Stimulated activated CD4-positive, alpha-beta T cell treated with anti-CD3 and anti-CD28 coated beads, Interleukin-2, amount 100 ng/mL, for 24 hours (primary cell): Measurements from ENCODE around the gene CFAP46.
"Not testable (repeated sequence)": the region's sequence is repeated elsewhere in the genome, so short reads cannot be mapped to it uniquely, and the experiment has no call there.

ENCODE experiments used
- DNase-seq, 2 donors: peaks; one replicate each; pipeline ENCODE4 v3.0.0-alpha.2; 2020

Gene CFAP46

DNA sequence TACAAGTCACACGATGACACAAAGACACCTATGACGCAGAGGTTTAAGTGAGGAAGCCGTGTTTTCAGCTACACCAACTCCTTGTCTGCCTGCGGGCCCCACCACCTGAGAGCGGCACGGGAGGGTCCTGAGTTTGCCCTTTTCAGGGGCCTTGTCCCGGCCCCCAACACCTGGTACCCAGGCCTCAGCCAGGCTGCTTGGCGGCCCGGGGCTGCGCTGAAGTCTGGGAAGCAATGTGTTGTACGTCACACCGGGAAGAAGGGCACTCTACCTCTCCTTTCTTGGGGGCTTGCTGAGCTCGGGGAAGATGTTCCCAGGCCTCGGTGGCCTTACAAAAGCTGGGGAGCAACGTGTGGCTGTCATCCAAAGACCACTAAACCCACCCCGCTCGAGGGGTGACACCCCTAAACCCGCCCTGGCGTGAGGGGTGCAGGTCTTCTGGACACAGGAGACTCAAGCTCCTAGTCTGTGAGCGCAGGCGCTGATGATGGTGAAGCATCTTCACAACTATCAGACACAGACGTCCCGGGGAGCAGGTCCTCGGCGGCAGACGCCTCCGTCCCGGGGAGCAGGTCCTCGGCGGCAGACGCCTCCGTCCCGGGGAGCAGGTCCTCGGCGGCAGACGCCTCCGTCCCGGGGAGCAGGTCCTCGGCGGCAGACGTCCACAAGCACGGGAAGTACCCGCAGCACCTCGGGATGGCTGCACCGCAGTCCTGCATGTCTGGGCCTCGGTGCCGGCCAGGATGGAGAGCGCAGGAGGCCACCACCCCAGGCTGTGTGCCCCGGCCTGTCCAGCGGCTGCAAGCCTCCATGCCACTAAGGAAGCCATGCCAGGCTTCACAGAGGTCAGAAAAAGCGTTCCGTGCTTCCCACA, 15.4 kb downstream of the CFAP46 start:
- no peak for DNase-seq

DNA sequence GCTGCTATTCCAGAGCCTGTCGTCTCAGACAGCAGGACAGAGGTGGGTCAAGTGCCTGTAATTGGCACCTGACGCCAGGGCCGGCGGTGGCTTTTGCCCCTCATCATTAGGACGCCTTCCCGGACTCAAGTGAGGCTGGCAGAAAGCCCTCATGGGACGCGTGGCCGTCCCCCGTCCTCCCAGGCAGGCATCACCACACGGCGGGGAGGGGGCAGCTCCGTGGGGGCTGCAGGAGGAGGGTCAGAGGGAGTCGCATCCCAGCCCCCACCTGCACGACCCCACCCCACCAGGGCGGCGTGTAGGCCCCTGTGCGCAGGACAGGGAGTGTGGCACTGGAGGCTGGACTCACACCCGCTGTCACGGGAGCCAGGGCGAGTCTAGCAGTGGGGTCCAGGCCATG, 16.3 kb downstream of the CFAP46 start:
- no peak for DNase-seq

DNA sequence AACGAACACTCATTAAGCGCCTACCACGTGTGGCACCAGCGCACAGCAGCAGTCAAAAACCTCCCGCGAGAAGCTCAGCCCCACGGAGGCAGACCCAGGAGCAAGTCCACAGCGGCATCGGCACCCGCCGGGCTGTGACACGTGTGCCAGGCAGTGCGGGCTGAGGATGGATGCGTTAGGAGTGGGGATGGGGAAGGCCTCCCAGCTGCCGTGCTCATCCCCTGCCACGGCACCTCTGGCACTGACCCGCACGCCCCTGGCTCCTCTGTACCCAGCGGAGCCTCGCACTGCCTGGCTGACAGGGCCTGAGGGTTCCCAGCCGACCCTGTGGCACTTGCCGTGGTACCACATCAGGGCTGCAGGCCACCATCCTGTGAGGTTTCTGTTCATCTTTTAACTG, 16.8 kb downstream of the CFAP46 start:
- DNase-seq = no peak

DNA sequence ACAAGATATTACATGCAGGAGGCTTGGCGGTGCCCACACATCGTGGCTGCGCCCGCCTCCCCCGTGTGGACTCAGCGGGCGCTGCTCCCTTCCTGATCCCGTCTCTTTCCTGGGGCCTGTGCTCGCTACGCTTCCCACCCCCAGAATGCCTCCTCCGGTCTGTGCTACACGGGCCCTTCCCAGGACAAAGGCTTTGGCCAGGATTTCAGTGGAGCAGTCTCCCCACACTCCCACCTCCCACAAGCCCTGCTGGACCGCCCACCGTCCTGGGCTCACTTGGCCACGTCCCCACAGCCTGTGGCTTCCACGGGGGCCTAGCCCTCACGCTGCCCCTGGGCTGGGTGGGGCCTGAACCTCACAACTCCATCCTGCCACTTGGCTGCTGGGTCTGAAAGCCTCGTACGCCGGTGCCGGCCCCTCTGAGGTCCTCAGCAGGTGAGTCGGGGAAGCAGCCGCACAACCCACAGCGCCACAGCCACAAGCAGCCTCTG, 17.3 kb downstream of the CFAP46 start:
- DNase-seq = no peak

DNA sequence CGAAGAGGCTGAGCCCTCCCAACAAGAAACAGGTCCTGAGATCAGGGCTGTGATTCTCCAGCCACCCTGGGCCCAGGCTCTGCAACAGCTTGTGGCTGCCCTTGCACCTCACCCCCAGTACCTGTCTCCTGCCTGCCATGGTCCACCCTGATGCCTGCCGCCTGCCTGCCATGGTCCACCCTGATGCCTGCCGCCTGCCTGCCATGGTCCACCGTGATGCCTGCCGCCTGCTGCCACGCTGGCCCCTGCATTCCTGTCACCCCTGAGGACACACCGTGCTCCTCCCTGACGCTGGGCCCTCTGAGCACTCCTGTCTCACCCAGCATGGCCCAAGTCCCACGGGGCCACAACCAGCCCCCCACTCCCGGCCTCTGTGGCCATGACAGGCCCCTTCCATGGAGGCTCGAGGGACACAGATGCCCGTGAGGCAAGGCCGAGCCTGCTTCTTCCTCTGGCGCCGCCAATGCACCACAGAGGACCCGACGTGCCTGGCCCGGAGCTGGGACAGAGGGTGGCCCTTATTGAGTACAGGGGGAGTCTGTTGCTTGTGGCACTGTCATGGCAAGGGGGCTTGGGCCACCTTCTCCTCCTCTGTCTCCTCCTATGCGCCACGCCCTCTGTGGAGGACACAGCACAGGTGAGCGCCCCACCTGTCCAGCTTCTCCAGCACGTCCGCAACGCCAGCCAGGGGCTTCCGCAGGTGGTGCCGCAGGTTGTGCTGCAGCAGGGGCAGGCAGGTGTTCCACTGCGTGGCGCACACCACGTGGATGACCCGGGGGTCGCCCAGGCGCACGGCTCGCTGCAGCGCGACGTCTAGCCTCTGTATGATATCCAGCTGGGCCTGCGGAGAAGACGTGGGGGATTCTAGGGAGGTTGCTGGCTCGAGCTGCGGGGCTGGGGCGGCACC, 18.1 kb downstream of the CFAP46 start:
- no peak for DNase-seq

DNA sequence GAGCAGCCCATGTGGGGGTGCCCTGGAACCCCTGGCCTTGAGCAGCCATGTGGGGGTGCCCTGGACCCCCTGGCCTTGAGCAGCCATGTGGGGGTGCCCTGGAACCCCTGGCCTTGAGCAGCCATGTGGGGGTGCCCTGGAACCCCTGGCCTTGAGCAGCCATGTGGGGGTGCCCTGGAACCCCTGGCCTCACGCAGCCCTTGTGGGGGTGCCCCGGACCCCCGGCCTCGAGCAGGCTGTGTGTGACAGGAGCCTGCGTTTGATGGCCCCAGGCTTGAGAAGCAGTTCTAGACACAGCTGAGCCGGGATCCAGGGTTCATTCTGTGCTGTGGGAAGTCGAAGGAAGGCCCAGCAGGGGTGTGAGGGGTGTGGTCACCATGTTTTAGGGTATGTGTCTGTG, 19.0 kb downstream of the CFAP46 start:
- not testable (repeated sequence) for DNase-seq

DNA sequence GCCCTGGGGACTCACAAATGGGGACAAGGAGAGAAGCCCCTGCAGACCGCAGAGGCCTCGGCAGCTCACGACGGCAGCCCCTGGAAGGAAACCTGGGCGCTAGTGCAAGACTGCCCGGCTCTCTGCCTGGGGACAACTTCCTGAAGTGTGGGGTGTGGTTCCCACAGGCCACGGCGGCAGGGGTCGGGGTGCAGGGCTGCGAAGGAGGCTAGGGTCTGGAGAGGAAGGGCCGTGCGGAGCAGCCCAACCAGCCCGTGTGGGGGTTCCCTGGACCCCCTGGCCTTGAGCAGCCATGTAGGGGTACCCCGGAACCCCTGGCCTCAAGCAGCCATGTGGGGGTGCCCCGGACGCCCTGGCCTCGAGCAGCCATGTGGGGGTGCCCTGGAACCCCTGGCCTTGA, 19.5 kb downstream of the CFAP46 start:
- DNase-seq = no peak

DNA sequence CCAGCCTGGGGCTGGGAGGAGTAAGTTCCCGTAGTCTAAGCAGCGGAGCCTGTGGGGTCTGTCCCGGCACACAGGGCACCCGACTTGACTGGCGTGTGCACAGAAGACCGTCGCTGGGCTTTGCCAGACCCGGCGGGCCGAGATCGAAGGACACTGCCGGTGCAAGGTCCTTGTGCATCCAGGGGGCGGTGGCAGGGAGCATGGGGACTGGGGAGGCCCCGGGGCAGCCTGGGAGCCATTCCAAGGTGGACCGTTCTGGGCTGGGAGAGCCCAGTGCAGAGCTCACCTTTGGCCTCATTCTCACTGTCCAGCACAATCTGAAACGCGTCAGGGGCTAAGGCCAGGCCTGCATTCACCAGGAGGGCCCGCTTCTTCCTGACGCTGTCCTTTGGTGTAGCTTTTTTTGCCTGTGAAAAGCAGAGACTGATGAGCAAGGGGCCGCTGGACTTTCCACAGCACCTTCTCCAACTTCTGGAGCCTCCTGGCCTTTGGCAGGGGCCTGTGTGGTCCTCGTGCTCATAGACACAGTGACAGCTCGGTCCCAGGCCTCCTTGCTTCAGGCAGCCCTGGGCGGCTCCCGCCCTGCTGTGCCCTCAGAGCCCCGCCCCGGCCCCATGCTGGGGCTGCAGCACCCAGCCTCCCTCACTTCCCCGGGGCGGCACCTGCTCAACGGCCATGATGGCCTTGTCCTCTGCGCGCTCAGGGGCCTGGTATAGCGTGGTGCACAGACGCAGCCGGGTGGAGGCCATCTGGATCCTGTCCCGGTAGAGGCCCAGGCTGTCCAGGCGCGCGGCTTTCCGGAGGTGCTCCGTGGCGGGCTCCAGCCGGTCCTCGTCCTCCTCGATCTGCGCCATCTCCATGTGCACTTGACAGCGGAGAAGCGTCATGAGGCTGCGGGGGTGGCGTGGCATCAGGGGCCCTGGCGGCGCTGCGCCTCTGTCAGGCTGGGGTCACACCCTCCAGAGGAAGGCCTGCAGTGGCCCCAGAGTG, 20.3 kb downstream of the CFAP46 start:
- no peak for DNase-seq

DNA sequence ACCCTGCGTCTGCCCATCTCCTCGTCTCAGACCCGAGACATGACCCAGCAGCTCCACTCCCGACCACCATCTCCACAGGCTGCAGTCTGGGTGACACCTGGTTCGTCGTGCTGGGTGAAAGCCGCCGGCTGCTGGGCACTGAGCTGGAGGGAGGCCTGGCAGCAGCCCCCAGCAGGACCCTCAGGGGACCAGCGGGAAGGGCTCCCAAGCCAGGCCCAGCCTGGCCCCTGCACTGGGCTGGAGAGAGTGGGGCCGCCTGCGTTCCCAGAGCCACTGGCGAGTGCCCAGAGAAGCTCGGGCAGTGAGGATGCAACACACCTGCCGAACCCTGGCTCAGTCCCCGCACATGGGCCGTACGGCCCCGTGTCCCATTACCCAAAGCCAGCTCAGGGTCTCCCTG, 21.3 kb downstream of the CFAP46 start:
- no peak for DNase-seq

DNA sequence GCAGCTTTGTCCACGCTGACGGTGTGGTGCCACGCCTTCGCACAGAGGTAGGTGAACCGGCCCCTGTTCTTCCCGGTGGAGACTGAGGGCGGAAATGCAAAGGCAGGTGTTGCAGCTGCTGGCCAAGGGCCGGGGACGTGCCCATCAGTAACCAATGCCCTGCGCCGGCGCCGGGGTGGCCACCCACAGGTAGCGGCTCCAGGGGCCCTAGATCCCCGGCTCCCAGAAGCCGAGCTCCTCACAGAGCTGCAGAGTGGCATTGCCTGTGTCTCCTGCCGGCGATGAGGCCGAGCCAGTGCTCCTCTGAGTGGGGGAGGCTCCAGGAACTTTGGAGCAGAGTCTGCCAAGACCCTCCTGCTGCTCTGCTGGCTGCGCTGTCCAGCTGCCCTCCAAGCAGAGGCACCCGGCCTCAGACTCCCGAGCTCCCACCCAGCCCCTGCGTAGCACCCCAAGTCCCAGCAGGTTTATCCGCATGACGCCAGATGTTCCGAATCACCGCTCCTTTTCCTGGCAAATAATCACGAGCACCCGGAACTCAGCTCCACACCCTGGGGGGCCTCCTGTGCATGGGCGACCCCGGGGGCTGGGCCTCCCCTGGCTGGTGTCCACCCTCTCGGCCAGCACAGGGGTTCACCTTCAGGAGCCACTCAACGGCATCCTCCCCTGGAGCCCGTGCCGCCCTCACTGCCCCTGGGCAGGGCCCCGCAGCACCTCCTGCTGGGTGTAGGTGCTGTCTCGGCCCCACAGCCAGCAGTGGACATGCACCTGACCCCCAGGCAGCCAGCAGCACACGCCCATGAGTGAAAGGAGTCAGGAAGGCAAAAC, 22.1 kb downstream of the CFAP46 start:
- no peak for DNase-seq

DNA sequence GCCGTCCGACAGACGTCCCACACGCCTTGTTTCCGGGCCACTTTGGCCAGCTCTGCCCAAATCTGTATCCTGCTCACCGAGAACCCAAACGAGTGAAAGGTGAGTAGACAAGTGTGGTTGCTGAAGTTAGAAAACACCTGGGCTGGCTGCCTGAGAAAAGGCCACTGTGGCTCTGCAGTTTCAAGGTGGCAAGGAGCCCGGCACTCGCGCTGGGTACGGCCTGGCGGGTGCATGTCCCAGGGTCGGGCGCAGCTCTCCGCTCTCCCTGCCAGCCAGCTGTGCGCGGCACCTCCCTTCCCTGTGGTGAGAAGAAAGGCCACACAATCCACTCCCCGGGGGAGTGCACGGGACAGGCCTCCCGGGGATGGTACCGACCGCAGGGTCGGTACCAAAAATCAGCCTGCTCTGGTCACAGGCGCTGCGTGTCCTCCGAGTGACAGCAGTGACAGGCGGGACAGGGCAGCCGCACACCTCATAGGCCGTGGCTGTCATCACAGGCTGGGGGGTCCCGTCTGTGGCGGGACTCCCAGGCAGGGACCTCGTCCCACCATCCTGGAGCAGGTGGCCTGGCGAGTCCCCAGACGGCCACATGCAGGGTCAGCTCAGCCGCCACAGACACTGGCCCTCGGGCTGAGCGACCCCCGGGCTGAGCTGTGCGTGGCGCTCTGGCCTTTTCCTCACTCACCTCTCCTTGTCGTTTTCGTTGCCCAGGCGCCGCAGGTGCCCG, 22.8 kb downstream of the CFAP46 start:
- no peak for DNase-seq

DNA sequence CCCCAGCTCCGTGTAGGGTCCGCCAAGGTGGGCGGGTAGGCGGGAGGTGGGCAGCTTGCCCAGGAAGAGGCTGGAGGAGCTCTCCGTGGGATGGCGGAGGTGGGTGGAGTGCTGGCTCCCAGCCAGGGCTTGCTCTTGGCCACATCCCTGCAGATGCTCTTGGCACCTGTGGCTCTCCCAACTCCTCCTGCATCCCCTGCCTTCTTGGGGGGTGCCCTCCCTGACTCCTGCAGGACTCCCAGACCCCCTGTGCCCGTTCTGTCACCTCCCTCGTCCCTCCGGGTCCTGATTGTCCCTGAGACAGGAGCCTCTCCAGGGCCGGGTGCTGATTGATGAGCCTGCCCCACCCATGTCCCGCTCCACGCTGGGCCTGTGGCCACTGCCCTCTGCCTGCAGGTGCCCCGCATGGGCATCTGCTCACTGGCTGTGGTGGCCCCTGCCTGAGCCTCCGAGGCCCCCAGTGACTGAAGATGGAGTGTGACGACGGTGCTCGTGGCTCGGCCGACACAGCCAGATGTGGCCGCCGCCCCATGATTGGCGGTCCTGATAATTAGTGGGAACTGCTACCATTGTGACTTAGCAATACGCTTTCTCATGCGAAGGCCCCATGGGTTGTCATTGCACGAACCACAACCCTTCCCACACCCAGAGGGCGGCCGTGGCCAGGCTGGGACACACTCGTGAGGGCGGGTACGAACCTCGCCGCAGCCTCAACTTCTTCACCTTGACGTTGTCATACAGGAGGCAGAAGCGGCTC, 23.6 kb downstream of the CFAP46 start:
- no peak for DNase-seq

DNA sequence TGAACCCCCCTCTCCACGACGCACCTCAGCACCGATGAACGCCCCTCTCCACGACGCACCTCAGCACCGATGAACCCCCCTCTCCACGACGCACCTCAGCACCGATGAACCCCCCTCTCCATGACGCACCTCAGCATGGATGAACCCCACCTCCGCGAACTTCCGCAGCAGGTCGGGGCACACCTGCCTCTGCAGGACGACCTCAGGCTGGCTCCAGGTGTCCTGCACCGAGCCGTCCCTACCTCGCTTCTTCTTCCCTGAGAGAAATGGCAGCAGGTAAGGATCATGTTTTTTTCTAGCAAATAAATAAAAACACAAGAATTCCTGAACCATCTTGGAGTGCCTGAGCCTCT, 24.1 kb downstream of the CFAP46 start:
- no peak for DNase-seq

DNA sequence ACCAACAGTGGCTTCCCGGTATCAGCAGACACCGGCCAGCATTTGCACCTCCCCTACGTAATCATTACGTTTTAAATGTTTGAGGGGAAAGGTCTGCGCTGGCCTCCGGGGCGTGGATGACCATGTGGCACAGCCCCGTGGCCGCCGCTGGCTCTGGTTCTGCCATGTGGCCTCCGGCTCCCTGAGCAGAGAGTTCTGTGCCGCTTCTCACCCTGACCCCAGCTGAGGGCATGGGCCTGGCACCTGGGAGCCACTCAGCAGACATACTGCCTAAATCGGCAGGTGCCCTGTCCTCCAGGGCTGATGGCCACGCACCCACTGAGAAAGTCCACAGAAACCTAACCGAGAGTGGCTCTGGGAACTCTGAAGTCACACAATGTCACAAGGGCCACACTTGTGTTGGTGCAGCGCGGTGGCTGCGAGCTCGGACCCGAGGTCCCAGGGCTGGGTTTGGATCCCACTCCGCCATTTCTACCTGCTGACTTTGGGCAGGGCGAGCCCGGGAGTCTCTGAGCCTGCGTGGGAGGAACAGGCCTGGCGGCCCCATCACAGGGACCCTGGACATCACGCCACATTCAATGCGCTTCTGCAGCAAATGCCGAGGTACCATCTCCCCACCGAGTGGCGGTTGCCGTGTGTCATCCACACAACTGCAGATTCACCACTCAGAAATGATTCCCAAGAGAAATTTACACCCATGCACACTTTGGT, 25.3 kb downstream of the CFAP46 start:
- no peak for DNase-seq

DNA sequence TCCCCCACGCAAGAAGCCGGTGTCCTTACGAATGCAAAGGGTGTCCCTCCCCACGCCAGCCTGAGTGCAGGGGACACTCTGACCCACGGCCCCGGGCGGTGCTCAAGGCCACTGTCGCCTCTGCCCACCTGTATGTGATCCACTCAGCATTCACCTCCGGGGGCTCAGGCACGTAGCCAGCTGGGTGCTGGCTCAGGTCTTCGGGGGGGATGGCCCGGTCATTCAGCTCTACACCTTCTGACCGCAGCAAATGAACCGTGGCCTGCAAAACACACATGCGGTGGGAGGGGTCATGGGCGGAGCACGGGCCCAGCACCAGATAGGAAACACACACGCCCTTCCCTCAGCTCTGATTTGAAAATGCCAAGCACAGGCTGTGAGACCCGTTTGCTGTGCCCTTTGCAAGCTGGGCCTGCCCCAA, 25.9 kb downstream of the CFAP46 start:
- no peak for DNase-seq

DNA sequence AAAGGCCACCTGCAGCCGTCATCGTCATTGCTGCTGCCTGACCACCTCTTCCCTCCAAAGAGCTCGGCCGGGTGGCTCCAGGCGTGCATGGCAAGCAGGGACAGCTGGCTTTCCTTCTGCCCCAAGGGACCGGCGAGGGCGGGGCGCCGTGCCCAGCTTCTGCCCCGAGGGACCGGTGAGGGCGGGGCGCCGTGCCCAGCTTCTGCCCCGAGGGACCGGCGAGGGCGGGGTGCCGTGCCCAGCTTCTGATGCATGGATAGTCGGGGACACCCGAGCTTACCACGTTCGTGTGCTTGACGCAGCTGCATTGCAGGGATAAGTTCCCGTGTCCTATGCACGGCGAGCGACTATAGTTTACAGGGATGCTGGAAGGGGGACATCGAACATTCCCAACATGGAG, 27.0 kb downstream of the CFAP46 start:
- no peak for DNase-seq

DNA sequence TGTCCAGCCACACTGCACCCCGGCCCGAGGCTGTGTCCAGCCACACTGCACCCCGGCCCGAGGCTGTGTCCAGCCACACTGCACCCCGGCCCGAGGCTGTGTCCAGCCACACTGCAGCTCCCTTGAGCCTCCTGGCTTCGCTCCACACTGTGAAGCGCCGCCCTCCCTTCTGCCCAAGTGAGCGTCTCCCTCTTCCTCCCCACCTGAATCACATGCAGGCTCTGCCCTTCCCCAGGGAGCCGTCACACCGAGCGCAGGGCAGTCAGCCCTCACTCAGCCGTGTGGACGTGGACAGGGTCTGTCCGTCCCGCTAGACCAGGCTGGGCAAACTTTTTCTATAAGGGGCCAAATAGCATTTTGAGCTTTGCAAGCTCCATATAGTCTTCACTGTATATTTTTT, 27.6 kb downstream of the CFAP46 start:
- no peak for DNase-seq

DNA sequence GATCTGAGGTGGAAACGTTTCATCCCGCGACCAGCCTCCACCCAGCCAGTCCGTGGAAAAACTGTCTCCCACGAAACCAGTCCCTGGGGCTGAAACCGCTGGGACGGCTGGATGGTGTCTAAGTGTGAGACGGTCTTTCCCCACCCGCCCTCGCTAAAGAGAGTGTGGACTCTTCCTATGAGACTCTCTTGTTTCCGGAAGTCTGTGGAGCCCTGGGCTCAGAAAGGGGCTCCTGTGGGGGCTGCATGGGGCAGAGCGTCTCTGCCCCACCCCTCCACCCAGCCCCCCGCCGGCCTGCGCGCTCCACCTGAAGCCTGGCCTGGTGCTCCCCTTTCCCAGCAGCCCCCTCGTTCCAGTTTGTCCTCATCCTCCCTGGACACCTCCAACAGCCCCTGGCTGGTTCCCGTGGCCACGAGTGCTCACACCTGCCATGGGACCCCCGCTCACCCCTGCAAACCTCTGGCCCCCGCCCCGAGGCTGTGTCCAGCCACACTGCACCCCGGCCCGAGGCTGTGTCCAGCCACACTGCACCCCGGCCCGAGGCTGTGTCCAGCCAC, 28.7 kb downstream of the CFAP46 start:
- no peak for DNase-seq
